Lung microvascular endothelial cell (primary cell): ENCODE results near the gene CLEC4G. TPM values are rescaled to one million over a fixed set of nuclear protein-coding genes. Genes with fewer than 3 reads are reported as not detected.
A peak's percentile ranks its signal among the peaks of the same experiment; 100 is the strongest.
"Not testable (repeated sequence)": the region's sequence is repeated elsewhere in the genome, so short reads cannot be mapped to it uniquely, and the experiment has no call there.

Experiments used
- DNase-seq, 2 donors: peaks; one replicate each; pipeline versions ENCODE4 v3.0.0 to v3.0.0-alpha.2; 2010; ENCODE audit warnings: low read depth in 2 of 2
- total RNA-seq: library from RNA; depleted of rRNA; stranded (reverse); fragments of >200 nt; gene quantifications from 2 replicates; pipeline ENCODE4 v1.2.1, GENCODE V29; 2014

CLEC4G gene, protein sequence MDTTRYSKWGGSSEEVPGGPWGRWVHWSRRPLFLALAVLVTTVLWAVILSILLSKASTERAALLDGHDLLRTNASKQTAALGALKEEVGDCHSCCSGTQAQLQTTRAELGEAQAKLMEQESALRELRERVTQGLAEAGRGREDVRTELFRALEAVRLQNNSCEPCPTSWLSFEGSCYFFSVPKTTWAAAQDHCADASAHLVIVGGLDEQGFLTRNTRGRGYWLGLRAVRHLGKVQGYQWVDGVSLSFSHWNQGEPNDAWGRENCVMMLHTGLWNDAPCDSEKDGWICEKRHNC
- not detected in 2 replicates for total RNA-seq

DNA sequence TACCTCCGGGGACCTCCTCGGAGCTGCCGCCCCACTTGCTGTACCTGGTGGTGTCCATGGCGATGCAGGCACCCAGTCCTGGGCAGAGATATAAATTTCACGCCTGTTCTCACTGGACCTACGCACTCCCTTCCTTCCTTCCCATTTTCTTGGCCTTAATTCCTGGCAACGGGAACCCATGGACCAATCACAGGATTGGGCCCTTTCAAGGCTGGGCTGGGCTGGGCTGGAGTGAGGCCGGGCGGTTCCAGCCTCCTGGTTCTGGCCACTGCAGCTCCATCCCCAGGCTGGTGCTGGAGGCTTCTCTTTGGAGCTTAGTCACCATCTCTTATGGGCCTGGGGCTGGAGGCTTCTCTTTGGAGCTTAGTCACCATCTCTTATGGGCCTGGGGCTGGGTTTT is at the start of gene CLEC4G:
CLEC4G (minus strand) TSS at position 66 of the 400 bp plus-strand sequence; CDS start at position 58, 8 bp downstream.
- no peak for DNase-seq

- DNase-seq = no peak
Observed at GRCh38 chr19:7781157-7781556, 49.2 kb upstream of the CLEC4G start.

- DNase-seq = no peak
Observed at GRCh38 chr19:7779631-7780486, 47.9 kb upstream of the CLEC4G start.

- no peak for DNase-seq
Observed at GRCh38 chr19:7778081-7778480, 46.2 kb upstream of the CLEC4G start.

- no peak for DNase-seq
Observed at GRCh38 chr19:7775761-7776160, 43.9 kb upstream of the CLEC4G start.

DNA sequence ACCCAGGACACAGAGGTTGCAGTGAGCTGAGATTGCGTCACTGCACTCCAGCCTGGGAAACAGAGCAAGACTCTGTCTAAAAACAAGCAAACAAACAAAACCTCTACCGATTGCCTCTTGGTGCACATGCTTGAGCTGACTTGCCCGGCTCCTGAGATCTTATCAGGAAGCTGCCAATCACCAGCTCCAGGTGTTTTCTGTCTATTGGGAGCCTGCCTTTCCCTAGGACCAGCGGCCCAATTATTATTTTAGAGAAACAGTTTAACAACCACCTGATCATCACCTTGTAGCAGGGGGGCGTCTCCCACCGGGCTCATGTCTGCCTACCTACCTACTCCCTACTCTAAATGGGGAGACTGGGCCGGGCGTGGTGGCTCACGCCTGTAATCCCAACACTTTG is 41.9 kb upstream of the CLEC4G start:
- no peak for DNase-seq

DNA sequence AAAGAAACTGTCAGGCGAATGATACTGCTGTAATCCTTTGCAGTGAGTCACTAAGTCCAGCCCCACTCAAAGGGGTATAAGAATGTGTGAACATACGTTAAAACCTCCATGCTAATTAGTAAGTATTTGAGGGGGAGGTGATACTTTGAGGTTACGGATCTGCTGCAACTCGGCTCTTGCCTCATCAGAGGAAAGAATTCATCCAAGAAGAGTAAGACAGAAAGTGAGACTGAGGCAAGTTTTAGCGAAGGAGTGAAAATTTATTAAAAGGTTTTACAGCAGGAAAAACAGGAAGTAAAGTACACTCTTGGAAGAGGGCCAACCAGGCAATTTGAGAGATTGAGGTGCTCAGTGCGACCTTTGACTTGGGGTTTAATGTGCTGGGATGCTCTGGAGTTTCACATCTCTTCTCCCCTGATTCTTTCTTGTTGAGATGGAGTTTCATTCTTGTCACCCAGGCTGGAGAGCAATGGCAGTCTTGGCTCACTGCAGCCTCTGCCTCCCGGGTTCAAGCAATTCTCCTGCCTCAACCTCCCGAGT is 40.9 kb upstream of the CLEC4G start:
- DNase-seq = no peak

DNA sequence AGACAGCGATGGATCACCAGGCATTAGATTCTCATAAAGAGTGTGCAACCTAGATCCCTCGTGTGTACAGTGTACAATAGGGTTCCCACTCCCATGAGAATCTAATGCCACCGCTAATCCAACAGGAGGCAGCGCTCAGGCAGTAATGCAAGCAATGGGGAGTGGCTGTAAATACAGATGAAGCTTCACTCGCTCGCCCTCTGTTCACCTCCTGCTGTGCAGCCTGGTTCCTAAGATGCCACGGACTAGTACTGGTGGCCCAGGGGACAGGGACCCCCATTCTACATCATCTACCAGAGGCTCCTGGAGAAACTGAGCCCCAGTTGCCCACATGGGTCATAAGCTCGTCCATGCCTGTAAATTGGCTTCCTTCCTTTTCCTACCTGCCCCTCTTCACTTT is 39.2 kb upstream of the CLEC4G start:
- DNase-seq = no peak

DNA sequence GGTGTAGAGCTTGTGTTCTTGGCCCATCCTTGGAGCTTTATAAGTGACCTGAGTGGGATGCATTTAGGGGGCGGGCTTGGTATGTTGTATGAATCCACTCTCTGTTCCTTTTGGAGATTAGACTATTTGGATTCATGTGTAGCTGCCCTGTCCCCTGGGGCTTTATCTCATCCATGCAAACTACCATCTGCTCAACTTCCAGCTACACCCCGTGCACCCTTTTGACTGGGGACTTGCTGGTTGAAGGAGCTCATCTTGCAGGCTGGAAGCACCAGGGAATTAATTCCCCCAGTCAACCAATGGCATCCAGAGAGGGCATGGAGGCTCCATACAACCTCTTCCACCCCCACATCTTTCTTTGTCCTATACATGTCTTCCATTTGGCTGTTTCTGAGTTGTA is 37.3 kb upstream of the CLEC4G start:
- no peak for DNase-seq

GRCh38 chr19:7767487-7767886 is 35.6 kb upstream of the CLEC4G start:
- no peak for DNase-seq

DNA sequence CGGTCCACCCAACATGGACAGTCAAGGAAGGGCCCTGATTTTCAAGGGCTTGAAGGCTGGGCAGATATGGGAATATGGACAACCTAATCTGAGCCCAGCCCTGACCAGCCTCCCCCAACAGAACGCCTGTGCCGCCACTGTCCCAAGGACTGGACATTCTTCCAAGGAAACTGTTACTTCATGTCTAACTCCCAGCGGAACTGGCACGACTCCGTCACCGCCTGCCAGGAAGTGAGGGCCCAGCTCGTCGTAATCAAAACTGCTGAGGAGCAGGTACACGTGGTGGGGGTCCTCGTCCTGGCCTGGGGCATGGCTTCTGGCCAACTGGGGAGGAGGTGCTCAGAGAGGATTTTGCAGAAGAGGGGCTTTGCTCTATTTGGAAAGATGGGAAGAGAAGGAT is 34.6 kb upstream of the CLEC4G start:
- no peak for DNase-seq

GRCh38 chr19:7765043-7765442 is 33.1 kb upstream of the CLEC4G start:
- DNase-seq = not testable (repeated sequence)

GRCh38 chr19:7764157-7764556 is 32.2 kb upstream of the CLEC4G start:
- not testable (repeated sequence) for DNase-seq

- DNase-seq = no peak
Observed at GRCh38 chr19:7763696-7764095, 31.8 kb upstream of the CLEC4G start.

DNA sequence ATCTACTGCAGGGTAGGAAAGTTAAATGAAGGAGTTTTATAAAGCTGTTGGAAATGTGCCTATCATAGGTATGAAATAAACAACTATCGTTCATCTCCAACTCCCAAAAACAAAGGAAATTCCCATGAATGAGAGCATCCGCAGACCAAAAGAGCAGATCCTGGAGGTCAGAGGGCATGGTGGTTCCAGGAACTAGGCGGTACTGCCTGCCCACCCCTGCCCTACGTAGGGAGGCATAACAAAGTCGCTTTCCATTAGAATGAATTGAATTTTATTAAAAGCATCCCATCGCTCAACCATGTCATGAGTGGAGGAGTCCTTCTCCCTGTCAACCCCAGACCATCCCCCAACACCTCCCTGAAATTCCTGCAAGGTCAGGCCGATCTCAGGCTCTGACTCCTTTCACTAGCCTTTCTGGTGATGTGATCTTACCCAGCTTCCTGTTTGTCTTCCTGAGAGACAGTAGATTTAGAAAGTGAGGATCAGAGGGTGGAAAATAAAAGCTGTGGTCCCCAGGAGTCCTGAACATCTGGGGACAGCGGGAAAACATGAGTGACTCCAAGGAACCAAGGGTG is 30.9 kb upstream of the CLEC4G start, which contains the start of gene CLEC4M:
CLEC4M (plus strand) TSS at position 525 of the 575 bp plus-strand sequence; CDS start at position 549, 24 bp downstream.
- peak in 1 of 2 donors; percentile 4 for DNase-seq

DNA sequence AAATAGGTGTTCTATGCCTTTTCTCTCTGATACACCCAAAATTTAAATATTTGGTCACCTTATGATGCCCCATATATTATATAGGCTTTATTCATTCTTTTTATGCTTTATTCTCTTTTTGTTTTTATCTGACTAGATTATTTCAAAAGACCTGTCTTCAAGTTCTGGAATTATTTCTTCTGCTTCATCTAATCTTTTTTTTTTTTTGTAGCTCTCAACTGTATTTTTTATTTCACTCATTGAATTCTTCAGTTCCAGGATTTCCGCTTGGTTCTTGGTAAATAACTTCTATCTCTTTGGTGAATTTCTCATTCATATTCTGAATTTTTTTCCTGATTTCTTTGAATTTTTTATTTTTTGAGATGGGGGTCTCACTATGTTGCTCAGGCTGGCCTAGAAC is 27.2 kb upstream of the CLEC4G start:
- DNase-seq = no peak

DNA sequence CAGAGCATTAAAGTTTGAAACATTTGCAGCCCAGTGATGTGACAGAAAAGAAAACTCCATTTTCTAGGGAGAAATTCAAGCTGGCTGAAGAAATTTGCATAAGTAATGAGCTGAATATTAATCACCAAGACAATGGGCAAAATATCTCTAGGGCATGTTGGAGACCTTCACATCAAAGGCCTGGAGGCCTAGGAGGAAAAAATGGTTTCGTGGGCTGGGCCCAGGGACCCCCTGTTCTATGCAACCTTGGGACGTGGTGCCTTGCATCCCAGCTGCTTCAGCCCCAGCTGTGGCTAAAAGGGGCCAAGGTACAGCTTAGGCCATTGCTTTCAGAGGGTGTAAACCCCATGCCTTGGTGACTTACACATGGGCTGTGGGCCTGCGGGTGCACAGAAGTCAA is 25.4 kb upstream of the CLEC4G start:
- DNase-seq = no peak

- DNase-seq = no peak
Observed at GRCh38 chr19:7756258-7756657, 24.3 kb upstream of the CLEC4G start.

DNA sequence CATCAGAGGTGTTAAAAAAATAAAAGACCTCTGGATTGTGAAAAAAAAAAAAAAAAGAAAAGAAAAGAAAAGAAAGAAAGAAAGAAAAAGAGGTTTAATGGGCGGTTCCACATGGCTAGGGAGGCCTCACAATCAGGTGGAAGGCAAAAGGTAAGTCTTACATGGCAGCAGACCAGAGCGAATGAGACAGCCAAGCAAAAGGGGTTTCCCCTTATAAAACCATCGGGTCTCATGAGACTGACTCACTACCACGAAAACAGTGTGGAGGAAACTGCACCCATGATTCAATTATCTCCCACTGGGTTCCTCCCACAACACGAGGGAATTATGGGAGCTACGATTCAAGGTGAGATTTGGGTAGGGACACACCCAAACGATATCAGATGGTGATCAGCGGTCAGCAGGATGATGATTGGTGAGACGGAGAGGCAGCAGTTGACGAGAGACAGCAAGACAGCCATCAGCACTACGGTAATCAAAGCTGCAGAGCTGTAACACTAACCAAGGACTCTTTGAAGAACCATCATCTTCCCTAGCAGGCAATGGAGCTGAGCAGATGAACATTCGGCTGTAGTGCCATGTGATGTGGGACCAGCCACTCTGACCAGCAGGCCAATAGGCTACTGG is 19.4 kb upstream of the CLEC4G start:
- peak in 1 of 2 donors; percentile 19 for DNase-seq

DNA sequence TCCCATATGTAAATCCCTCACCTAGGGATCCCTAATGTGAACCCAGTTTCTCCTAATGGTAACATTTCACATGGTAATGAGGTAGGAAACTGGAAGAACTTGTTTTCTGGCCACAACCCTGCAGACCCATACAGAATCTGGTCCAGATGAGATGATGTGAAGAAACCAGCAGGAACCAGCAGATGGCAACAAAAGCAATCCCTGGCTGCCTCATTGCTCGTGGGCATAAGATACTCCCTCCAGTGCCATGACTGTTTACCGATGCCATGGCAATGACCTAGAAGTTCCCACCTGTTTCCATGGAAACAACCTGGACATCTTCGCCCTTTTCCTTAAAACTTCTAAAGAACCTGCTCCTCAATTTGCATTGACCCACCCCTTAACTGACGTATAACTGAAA is 16.8 kb upstream of the CLEC4G start:
- peak; percentile 5 to 50 for DNase-seq

GRCh38 chr19:7748171-7748570 is 16.3 kb upstream of the CLEC4G start:
- no peak for DNase-seq
